DLD1 (cell line): Measurements from ENCODE around the gene HOXA2.

Experiments
- in situ Hi-C: cut with HindIII; loops from 2 replicates; pipeline ENCODE4 v1.10.0; 2017; ENCODE audit warnings: low sequenced_read_pairs

HOXA2 gene

GRCh38 chr7:27126596-27127327 is 24.3 kb upstream of the HOXA2 start:
- in situ Hi-C loops: loop anchor here (5.0 kb wide), 2 partner anchors 36 to 274 kb away; no protein-coding TSS in a partner anchor

GRCh38 chr7:27125986-27126394 is 23.5 kb upstream of the HOXA2 start:
- in situ Hi-C loops: loop anchor here (5.0 kb wide), 2 partner anchors 36 to 274 kb away; no protein-coding TSS in a partner anchor

- in situ Hi-C loops: loop anchor here (5.0 kb wide), 2 partner anchors 37 to 273 kb away; no protein-coding TSS in a partner anchor
Observed at GRCh38 chr7:27124902-27125689, 22.6 kb upstream of the HOXA2 start.

- in situ Hi-C loops: no loop called here
Observed at GRCh38 chr7:27124096-27124901, 21.8 kb upstream of the HOXA2 start.

GRCh38 chr7:27123477-27124053 is 21.1 kb upstream of the HOXA2 start:
- in situ Hi-C loops: no loop called here

- in situ Hi-C loops: no loop called here
Observed at GRCh38 chr7:27123007-27123476, 20.6 kb upstream of the HOXA2 start.

- in situ Hi-C loops: no loop called here
Observed at GRCh38 chr7:27122077-27122910, 19.8 kb upstream of the HOXA2 start.

GRCh38 chr7:27121684-27122076 is 19.2 kb upstream of the HOXA2 start:
- in situ Hi-C loops: no loop called here

- in situ Hi-C loops: no loop called here
Observed at GRCh38 chr7:27119412-27119911, 17.0 kb upstream of the HOXA2 start.

GRCh38 chr7:27118580-27118979 is 16.1 kb upstream of the HOXA2 start:
- in situ Hi-C loops: no loop called here

- in situ Hi-C loops: no loop called here
Observed at GRCh38 chr7:27117887-27118491, 15.5 kb upstream of the HOXA2 start.

- in situ Hi-C loops: no loop called here
Observed at GRCh38 chr7:27116962-27117886, 14.7 kb upstream of the HOXA2 start.

- in situ Hi-C loops: no loop called here
Observed at GRCh38 chr7:27116031-27116961, 13.8 kb upstream of the HOXA2 start.

- in situ Hi-C loops: no loop called here
Observed at GRCh38 chr7:27115221-27116026, 12.9 kb upstream of the HOXA2 start.

GRCh38 chr7:27114881-27115220 is 12.4 kb upstream of the HOXA2 start:
- in situ Hi-C loops: no loop called here

- in situ Hi-C loops: no loop called here
Observed at GRCh38 chr7:27113991-27114769, 11.7 kb upstream of the HOXA2 start.
